Fibroblast of skin of right biceps (primary cell): ENCODE data around the gene PLA2R1.
"Not testable (repeated sequence)": the region's sequence is repeated elsewhere in the genome, so short reads cannot be mapped to it uniquely, and the experiment has no call there.

ENCODE experiments used
- DNase-seq: peaks from one replicate; pipeline ENCODE4 v3.0.0-alpha.2; 2013

The PLA2R1 gene

GRCh38 chr2:159976527-159977160 lies 85.8 kb downstream of the PLA2R1 start:
- DNase-seq = no peak

DNA sequence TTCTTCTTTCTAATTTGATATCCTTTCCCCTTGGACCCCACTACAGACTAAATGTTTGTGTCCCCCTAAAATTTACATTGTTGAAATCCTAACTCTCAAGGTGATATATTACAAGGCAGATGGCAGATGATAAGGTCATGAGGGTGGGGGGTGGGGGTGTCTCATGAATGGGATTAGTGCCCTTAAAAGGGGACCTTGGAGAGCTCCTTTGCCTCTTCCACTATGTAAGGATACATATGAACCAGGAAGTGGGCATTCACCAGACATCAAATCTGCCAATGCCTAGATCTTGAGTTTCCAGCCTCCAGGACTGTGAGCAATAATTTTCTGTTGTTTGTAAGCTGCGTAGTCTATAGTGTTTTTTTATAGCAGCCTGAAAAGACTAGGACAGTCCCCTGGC lies 89.1 kb downstream of the PLA2R1 start:
- DNase-seq = no peak

DNA sequence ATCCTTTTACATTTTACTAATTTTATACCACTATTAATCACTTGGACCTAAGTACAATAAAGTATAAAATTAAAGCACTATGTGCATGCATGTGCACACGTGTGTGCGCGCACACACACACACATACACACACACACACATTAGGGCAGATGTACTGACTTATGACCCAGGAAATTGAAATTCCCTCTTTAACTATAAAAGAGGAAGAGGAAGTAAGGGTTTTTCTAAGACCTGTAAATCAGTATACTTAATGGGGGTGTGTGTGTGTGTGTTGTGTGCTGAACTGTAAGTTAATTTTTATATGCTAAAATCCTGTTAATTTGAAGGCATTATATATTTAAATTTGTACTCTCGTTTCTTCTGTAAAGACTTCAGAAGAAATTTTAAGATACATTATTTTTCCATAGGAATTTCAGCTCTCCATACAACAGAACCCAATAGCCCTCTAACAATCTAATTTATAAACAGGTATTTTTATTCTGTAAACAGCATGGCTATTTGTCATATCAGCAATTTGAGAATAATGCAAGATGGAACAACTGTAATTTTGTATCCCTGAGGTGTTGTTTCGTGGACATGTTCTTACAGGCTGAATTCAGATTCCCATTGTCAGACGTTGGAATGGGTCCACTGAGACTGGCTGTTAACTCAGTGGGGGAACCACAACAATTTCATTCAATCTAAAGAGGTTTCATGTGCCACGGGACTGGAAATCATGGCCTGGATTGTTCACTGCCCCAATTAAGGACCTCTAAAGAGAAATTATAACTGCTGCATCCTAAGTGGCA lies 90.9 kb downstream of the PLA2R1 start:
- no peak for DNase-seq

DNA sequence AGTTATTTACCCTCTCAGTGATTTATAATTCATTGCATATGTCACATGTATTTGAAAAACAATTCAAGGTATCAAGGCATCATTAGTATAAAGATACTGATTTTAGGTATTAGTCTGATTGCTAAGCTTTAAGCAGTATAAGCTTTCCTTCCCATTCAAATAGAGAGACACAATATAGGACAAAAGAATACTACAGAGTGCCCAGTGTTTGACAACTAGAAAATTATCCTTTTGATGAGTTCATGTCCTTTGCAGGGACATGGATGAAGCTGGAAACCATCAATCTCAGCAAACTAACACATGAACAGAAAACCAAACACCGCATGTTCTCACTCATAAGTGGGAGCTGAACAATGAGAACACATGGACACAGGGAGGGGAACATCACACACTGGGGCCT lies 91.9 kb downstream of the PLA2R1 start:
- DNase-seq = not testable (repeated sequence)

- DNase-seq = peak; percentile 45
These were observed 94.0 kb downstream of the PLA2R1 start for GRCh38 chr2:159968279-159968900.

GRCh38 chr2:159963700-159964099 lies 98.7 kb downstream of the PLA2R1 start:
- no peak for DNase-seq

DNA sequence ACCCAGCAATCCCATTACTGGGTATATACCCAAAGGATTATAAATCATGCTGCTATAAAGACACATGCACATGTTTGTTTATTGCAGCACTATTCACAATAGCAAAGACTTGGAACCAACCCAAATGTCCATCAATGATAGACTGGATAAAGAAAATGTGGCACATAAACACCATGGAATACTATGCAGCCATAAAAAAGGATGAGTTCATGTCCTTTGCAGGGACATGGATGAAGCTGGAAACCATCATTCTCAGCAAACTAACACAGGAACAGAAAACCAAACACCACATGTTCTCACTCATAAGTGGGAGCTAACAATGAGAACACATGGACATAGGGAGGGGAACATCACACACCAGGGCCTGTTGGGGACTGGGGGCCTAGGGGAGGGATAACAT lies 99.9 kb downstream of the PLA2R1 start:
- not testable (repeated sequence) for DNase-seq

GRCh38 chr2:159961451-159961850 lies 101.0 kb downstream of the PLA2R1 start:
- no peak for DNase-seq

DNA sequence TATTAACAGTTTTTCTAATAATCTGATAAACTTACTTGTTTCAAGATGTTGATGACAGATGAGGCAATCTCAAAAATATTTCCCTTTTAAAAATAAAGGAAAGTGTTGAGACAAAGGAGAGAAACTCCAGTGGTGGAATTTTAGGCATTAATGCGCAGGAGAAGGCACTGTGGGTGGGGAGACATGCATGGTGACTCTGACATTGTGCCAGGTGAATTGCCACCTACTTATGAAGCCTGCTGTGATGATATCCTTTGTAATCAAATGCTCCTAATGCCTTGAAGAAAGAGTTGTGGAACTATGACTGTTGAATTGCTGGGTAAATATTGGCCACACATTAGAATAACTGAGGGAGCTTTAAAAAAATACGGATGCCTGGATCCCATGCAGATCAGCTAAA lies 101.4 kb downstream of the PLA2R1 start:
- peak; percentile 49 for DNase-seq

DNA sequence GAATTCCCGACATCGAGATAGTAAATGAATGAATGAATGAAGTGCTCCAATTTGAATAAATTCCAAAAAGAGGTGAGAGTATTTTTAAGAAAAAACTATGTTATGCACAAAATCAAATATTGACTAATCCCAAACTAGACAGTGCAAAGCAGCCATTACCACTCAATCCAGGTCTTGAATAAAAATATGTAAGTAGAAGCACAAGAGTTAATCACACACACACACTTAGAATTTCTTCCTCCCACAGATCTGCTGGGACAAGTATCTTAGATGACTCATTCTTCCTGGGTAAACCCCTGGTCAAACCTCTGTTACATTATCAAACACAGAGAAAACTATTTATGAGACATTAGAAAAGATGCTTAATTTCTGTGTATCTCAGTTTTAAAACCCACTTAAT lies 102.0 kb downstream of the PLA2R1 start:
- peak; percentile 86 for DNase-seq

DNA sequence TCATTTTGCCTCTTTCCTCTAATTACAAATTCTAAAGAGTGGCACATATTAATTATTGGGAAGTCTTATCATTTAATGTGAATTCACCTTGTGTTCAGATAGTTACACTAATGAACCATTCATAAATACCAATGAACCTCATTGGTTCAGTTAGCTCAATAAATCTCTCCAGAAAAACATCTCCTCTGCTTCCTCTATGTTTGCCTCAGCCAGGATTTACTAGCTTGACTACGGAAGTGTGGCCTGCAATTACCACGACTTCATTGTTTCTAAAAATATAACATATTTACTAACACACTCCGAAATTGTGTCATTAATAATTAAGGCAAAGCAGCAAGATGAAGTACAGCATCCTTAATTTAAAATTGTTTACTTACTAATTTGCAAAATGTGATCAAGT lies 103.3 kb downstream of the PLA2R1 start:
- DNase-seq = no peak

- no peak for DNase-seq
These were observed 109.1 kb downstream of the PLA2R1 start for GRCh38 chr2:159953136-159953823.

- DNase-seq = peak; percentile 45
These were observed 116.0 kb downstream of the PLA2R1 start for GRCh38 chr2:159946326-159946999.

DNA sequence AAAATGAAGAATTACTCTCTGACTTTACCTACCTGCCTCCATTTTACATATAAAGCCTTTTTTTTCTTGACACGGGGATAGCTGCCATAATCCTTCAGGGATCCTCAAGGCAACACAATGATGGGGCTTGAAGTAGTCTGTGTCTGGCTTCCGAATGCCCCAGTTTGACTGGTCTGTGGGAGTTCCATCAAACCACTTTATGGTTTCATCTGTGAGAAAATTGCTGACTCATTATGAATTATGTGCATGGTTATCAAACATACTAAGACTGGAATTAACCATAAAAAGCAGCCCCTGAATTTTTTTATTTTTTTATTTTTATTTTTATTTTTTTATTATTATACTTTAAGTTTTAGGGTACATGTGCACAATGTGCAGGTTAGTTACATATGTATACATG lies 117.5 kb downstream of the PLA2R1 start:
- peak; percentile 17 for DNase-seq

DNA sequence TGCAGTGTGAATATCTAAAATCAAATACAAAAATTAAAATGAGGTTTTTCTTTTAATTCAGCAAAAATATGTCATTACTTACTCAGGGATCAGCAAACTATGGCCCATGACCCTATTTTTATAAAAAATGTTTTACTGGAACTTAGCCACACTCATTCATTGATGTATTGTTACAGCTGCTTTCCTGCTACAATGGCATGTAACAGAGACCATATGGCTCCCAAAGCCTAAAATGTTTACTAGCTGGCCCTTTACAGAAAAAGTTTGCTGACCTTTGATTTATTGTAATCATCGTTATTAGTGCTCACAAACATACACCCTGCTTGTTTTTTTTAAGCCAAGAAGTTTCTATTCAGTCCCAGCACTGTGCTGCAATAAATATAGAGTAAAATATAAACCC lies 120.3 kb downstream of the PLA2R1 start:
- DNase-seq = no peak

DNA sequence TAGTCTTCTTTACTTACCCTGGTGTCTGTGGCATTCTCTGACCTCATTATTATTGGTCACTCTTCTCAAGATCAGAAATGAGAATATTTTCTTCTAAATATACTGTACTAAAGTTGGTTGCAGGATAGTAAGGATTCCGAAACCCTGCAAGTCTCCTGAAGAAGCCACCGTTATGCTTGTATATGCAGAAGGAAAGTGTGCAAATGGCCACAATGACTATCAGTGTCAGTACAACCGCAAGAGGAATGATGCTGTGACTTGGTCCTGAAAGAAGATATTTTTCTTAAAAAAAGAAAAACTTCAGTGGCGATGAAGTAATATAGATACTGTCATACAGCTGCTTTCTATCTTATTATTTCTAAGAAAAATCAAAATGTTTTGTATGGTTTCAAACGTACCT lies 120.7 kb downstream of the PLA2R1 start:
- no peak for DNase-seq

DNA sequence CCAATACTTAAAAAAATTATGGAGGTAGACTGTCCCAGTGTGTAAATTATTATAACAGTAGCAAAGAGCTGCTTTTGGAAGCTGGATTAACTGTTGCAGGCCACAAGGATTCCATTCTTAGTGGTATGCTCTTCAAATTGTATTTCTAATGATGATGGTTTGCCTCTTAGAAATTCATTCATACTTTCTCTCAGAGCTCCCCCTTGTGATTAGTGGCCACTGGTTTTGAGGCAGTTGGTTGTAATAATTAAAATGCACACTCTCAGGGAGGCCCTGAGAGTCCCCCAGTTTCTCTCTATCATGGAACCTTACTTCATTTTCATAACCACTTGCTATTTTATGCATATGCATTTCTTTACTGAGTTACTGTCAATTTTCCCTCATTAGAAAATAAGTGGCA lies 122.5 kb downstream of the PLA2R1 start:
- DNase-seq = peak; percentile 31

- DNase-seq = no peak
These were observed 124.0 kb downstream of the PLA2R1 start for GRCh38 chr2:159938395-159938794.

DNA sequence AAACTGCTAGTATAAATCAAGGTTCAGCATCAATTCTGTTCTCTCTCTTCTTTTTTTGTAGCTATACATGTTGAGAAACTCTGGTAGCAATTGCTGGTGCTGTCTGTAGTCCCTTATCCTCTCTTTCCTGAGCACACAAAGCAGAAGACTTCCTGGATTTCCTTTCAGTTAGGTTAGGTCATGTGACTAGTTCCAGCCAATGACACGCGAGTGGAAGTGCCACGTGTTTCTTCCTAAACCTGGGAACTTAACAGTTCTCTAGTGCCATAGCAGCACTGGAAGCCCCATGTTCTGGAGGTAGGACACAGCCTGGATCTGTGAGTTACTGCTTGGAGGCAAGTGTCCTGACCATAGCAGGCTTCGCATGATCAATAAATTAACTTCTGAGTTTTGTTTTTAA lies 125.9 kb downstream of the PLA2R1 start:
- DNase-seq = peak; percentile 15

DNA sequence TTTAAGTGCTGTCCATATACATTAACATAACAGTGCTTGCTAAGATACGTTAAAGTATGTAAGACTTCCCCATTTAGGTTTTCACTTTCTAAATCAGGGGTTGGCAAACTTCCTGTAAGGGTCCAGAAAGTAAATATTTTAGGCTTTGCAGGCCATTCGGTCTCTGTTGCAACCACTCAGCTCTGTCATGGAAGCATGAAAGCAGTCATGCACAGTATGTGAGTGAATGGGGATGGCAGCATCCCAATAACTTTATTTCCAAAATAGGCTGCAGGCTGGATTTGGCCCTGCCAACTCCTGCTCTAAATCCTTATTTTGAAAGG lies 128.7 kb downstream of the PLA2R1 start:
- DNase-seq = peak; percentile 7

DNA sequence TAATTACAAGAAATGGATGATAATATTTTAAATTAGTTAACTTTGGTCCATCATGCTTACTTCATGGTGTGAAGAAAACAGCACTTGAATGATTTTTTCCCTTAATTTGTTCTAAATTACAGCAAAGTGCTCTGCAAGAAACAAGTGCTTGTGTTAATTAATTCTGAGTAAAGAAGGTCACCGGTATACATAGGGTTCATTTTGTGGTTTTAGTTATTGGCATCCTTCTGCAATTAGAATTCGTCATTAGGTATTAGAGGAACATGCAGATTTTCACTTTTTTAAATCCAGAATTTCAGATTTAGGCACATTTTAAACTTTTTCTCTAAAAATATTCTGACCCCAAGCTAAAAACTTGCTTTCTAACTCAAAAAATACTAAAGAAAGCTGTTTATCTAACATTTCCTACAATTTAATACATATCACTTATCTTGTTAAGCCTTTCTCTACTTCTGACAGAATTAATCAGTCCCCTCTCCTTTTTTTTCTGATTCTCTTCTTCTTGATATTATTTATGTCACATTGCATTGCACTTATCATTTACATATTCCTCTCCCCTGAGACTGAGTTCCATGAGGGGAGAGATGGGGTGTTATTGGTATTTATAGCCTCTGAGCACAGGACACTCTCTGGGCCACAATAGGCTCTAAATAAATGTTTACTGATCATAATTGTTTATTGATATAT lies 129.2 kb downstream of the PLA2R1 start:
- no peak for DNase-seq

- DNase-seq = no peak
These were observed 135.7 kb downstream of the PLA2R1 start for GRCh38 chr2:159926695-159927094.

DNA sequence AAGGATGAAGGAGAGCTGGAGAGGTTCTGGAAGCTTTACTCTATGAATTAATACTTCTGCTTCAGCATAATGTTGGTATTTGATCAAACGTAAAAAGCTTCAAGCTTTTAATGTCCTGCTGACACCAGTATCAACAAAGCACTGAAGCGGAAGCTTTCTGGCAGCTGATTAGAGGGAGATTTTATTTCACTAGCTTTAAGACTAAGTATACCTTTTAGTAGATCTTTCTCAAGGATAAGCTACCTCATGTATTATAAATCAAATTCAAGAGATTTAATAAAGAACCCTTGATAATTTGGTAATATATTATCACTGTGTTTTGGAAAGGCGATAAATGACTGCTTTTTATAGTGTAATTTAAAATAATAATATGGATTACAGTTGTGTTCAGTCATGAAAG lies 136.4 kb downstream of the PLA2R1 start:
- DNase-seq = no peak
